EL (cell line): ENCODE results near the gene APBA1.

Source experiments
- DNase-seq: peaks from one replicate; pipeline ENCODE4 v3.0.0-alpha.2; 2016

Gene APBA1

DNA sequence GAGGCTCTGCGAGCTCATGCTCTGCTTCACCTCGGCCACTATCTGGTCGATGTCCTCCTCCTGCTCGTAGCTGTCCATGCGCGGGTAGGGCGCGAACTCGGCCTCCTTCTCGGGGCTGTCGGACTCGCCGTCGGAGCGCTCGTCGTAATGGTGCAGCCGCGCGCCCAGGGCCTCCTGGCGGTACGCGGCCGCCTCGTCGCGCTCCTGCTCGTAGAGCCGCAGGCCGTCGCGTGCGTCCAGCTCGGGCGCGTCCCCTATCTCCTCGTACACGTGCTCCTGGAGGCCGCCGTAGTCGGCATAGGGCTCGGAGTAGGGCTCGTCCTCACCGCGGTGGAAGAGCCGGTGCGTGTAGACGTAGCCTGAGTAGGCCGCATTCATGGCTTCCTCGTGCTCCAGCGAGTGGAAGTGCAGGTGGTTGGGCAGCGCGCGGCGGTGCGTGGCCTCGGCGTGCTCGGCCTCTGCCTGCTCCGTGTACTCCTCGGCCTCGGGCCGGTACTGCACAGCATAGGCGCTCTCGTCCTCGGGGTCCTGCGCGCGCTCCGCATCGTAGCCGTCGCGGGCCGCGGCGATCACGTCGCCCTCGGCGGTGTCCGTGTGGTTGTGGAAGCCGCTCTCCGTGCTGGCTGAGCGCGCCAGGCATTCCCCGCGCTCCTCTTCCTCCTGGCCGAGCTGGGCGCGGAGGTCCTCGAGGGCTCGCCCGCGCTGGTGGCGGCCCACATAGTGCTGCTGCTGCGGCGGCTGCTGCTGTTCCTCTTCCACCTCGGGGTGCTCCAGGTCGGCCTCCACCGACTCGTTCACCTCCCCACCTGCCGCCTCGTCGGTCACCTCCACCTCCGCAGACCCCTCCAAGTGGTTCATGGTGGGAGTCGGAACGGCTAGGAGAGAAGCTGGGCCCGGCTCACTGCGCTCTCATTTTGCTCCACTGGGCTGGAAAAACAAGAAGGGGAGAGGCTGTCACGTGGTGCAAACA lies 155.5 kb downstream of the APBA1 start:
- DNase-seq = no peak

DNA sequence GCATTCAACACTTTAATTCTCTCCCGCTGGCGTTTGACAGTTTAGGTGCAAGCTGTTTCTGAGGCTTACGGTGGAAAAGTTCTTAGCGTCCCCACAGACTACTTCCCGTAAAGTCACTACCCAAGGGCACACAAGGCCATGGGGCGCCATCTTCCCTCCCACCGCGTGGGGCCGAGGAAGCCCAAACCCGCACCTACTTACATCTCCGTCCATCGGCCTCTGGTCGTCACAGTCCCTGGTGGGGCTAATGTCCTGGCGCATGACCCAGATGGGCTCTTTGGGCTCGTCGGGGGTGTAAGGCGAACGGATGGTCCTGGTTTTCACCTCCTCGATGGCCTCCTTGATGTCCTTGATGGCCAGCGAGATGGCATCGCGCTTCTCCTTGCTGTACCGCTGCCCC lies 156.4 kb downstream of the APBA1 start:
- no peak for DNase-seq

DNA sequence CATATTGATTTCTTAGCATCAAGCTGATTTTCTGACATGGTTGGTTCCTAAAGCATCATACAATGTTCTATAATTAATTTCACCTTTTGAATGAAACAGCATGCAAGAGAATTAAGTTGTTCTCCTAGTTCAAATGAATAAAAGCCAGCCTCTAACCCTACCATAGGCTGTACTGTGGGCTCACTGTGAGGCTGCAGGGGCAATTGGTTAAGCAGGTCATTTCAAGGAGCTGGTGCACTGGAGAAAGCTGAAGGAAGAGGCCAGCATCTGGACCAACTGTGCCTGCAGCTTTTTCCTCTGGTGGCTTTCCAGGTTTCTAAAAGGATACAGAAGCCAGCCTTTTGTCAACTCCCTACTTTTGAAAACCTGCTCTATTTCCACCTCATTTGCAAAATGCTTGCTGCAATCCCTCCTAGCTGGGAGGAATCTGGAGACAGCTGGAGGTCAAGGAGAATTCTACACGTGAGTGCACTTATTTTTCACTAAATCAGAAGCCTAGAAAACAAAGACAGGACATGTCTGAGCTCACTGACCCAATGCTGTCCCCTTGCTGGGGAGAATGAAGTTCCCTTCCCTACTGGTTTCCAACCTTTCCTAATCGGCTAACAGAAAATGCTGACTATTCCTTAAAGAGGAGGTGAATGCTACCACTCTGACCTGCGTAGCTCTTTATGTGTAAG lies 158.9 kb downstream of the APBA1 start:
- DNase-seq = no peak

DNA sequence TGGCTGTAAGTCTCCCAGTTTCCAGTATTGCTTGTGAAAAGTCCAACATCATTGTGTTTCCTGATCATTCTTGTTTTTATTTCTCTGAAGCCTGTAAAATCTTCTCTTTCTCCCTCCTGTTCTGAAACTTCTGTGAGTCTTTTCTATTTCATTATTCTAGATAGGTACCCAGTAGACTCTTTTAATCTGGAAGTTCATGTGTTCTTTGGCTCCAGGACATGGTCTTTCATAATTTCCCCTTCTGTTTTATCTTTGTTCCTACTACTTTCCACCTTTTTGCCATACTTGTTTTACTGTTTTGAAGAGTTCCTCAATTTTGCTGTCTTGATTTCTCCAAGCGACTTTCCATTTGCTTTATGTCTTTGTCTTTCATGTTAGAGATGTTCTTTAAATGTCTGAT lies 168.1 kb downstream of the APBA1 start:
- no peak for DNase-seq

DNA sequence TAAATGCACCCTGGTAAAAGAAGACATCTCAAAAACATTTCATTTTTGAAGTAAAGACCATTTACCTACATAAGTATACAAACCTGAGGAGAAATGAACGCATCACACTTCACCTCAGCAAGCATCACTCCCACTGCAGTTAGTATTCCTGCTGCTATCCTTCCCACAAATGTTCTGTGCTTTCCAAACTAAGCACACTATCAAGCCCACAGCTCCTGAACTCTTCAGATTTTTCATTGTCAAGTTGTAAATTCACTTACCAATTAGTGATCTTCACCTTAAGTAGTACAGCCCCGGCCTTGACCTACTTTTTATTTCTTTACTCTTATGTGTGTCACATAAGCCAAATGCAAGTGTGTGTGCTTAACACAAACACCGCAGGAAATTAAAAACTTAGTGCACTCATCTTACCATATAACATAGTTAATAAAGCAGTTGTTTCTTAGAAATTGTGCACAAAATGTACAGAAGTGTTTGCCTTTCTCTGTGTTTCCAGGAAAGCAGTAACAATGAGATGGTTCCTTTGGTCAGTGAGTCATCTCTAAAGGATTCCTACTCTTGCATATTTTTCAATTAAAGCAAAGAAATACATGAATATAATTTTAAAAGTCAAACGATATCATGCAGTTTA lies 169.4 kb downstream of the APBA1 start:
- peak; percentile 13 for DNase-seq

DNA sequence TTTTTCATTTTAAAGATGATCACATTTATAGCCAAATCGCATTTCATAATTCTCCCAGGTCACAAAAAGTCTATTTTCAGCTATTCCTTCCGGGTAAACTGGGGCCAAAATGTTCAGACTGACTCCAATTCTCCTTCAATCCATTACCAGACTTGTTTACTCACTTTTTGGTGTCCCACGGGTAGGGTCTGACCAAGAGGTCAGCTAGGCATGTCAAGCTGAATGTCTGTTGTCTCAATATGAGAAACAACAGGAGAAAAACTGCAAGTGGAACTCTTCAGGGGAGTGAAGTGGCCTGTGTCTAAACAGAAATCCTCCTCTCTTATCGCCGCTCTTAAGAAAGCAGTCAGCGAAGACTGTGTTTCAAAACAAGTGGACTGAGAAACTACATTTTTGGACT lies 171.3 kb downstream of the APBA1 start:
- no peak for DNase-seq

DNA sequence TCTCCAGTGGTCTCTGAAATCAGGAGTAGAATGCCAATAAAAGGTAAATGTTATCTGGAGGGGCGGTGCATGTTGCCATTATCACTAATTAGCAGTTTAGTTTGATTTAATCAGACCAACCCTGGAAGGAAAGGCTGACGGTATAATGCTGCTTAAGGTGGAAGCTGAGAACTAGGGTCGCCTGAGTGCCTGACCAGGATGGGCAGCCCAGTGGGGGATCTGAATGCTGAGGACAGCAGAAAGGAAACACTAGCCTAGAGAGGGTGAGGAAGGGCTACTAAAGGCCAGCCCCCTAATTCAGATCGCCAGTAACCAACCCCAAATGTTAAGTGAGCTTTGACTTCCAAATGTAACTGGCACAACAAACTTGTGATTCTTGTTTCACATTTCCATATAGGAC lies 172.2 kb downstream of the APBA1 start:
- no peak for DNase-seq

DNA sequence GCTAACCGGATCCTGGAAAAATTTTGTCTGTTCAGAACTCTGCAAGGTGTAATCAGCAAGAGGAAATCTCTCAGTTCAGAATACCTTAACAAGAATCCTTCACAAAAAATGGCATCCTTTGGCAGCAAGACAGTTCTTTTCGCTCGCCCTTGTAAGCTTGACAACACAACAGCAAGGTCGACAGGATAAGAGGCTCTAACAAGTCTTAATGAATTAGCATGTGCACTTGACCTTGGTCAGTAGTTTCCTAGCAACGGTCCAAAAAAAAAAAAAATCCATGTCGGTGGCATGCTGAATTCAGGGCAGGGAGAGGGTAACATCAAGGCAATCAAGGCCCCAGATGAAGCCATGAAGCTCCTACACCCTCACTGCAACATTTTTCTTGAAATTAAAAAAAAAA lies 172.8 kb downstream of the APBA1 start:
- no peak for DNase-seq

DNA sequence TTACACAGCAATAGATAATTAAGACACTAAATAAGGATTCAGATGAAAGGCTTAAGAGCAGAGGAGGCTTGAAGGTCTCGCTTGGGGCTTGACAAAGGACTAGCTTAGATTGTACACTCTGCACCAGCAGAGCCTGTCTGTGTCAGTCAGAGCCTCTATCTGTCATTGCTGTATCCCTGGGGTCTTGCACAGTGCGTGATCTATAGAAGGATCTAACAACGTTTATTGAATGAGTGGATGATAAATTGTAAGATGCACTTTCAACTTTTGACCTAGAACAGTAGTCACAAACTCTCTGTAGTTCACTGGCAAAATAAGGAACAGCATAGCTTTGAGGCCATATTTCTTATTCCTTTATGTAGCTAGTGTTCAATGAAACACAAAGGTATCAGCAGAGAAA lies 173.7 kb downstream of the APBA1 start:
- DNase-seq = no peak

DNA sequence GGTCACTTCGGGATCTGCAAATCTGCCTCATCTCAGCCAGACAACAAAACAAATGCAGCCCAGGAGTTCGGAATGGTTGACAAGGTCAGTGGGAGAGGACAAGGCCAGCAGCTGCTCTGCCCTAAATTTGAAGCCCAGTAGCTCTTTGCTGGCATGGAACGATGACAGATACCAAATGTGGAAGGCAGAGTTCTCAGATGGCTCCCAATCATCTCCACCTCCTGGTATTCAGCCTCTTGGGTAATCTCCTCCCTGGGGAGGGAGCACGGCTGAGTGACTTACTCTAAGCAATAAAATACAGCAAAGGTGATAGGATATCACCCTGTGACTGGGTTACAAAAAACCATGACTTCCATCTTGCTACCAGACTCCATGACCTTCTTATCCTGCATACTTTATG lies 174.4 kb downstream of the APBA1 start:
- DNase-seq = no peak

DNA sequence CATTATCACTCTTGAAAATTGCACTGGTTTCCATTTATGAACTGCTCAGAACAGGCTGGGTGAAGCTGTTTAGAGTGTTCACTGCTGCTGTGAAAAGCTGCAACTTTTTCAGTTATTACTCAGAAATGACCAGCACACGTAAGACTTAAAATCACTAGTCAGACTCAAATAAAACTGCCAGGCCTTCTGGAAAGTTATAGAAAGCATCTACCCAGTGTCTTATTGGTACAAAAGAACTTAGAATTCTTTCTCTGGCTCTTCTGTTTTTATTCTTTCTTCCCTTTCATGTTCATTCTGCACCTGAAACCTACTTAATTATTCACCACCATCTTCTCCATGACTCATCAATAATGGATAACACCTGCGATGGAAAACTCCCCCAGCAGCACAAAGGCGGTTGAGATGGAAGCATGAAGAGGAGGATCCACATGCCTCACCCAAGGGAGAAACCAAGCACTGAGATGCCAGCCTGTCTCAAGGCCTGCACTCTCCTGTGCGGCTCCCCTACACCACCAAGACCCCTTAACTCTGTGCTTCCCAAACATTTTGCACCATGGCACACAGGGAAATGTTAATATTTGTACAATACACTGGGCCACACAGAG lies 175.2 kb downstream of the APBA1 start:
- DNase-seq = no peak

DNA sequence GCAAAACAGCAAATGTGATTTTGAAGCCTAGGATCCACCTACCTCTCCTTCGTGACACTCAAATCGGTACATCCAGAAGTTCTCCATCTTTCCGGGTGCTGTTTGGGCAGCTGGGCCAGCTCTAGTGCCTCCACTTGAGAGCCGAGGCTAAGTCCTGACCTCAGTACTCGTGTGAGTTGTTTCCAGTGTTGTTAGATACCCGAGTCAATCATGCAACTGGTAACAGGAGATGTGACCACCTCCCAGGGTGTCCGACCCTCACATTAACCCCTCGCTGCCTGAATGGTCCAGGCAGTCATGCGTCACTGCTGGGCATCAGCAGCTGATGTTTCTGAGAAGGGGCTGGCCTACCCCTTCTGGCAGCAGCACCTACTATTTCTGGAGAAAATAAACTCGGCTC lies 176.9 kb downstream of the APBA1 start:
- DNase-seq = no peak

DNA sequence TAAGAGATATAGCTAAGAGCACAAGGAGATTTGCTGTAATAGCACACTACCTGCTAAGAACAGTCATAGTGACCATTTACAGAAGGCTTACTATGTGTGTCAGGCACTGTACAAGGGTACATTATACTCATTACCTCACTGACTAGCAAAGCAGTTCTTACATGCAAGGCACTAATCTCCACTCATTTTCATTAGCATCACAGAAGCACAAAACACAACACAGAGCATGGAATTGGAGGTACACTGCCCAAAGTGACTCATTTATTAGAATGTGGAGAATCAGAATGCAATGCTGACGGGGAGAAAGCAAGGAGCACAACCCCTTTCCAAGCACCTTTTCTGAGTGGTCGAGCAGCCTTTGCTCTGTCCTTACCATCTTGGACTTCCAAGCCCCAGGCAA lies 177.4 kb downstream of the APBA1 start:
- no peak for DNase-seq

DNA sequence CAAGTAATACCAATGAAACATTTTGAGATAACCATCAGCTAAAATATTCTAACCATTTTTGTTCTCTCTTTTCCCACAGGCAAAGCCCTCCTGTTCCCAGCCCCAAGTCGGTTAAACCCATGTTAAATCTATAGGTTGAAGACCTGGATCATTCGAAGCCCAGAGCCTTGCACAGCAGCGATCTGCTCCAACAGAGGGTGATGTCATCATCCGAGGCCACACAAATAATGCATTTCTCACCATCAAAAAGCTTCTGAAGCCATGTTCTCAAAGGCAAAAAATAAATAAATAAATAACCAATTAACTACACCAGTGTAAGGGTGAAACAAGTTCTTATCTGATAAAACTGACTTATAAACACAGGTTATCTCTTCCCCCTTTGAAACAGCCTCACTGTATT lies 178.0 kb downstream of the APBA1 start:
- no peak for DNase-seq

DNA sequence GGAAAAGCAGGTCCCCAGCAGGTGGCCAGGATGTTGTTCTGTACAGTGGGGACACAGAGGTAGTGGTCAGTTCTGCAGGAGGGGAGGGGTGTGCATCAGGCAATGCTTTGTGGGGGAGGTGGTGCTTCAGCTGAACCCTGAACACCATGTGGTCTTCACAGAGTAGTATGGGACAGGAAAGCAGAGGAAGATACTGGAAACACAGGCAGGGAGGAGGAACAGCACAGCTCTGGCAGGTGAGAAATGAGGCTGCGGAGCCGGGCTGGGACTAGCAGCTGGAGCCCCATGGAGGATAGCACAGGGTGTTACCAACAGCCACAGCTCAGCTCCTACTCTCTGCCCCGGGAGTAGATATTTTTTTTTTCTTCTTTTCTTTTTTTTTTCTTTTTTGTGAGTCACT lies 185.7 kb downstream of the APBA1 start:
- no peak for DNase-seq

DNA sequence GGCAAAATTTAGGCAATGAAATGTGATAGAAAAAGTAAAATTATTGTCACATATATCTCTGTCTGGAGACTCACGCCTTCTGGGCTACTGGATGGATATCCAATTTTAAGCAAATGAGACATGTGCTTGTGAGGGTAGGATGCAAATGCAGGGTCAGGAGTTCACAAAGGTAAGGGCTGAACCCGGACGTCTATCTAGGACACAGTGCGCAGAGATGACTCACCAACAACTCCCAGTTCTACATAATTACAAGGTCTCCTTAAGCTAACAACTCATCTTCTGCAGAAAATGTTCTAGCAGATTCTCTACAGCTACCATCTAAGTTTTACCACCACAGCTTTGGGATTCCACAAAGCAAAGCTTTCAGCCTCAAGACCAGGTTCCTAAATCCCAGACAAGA lies 186.7 kb downstream of the APBA1 start:
- DNase-seq = no peak

DNA sequence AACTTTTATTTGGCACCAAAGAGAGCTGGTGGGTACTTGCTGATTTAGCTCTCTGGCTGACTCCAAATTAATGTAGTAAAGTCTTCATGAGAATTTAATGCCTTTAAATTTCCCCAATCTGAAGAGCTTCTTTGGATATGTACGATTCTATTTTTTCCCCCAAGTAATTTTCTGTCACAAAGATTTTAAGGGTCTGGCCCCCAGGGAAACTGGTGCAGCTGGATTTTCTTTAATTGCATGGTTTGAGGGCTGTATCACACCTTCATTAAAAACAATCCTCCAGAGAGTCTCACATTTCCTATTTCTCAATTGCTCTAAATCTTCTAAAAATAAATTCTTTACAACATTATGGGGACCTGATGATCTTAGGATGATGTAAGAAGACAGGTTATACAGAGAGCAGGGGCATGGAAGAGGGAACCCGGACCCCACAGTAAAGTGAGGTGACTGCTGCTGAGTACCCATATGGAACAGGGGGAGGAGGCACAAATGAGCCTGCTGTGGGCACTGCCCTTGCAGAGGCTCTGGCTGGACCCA lies 188.2 kb downstream of the APBA1 start:
- DNase-seq = no peak

DNA sequence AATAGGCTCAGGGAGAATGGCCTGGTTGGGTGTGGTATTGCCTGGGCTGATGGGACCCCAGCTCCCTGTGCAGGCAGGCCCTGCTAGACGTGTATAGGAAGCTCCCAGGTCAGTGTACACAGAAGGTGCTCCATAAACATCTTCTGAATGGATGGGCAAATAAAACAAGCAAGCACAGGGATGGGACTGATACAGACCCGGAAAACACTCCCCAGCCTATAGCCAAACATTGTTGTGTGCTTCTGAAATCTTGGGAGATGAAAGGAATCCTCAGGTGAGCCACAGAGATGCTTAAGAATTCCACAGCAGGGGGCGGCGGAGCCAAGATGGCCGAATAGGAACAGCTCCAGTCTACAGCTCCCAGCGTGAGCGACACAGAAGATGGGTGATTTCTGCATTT lies 195.4 kb downstream of the APBA1 start:
- DNase-seq = no peak

DNA sequence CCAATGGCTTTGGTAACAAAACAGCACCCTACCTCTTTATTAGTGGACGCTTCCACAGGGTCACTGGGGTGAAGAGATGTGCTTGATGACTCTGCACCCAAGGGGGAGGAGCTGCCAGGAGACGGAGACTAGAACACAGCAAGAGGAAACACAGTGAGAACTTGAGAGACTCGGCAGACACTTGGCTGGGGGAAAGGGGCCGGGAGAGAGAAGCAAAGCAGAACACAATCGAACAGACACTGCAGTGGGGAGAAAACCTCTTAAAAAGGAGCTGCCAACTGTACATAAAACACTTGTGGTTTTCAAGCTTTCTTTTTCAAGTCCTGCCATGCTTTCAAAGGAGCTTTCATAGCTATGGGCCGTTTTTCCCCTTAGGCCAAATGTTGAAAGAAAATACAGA lies 196.2 kb downstream of the APBA1 start:
- no peak for DNase-seq

DNA sequence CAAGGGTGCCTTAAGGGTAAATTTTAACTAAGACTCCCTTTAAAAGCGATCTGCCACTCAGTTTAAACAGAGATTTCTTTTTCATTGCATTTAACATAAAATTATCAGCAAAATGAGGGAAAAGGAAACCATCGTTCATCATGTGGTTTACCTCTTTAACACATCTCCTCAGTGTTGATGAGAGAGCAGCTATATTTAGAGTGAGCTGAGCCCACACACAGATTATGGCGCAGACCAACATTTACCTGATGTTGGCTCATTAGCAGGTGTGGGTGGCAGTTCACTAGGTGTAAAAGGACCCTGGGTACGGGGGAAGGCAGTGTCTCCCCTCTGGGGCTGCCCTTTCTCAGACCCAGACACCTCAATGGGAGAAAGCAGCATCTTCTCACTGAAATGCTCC lies 197.3 kb downstream of the APBA1 start:
- DNase-seq = no peak

DNA sequence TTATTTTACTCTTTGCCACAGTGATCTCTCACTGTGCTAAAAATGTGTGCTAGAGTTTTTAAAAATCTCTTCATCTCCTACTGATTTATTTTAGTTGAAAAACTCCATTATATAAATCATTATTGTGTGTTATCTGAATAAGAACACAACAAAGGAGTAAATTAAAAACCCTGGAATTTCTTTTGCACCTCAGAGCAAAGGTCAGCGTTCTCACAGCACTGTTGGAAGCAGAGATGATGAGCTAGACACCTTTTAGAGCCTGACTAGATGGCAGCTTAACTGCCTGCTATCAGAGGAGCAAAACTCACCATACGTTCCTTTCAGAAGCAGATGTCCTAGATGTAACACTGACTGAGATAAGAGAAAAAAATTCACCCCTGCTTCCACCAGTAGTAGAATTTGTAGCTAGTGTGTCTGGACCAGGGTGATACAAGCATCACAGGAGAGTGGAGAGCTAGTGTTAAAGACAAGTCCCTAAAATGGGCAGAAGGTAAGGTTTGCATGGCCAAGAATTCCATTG lies 200.0 kb downstream of the APBA1 start:
- DNase-seq = no peak

DNA sequence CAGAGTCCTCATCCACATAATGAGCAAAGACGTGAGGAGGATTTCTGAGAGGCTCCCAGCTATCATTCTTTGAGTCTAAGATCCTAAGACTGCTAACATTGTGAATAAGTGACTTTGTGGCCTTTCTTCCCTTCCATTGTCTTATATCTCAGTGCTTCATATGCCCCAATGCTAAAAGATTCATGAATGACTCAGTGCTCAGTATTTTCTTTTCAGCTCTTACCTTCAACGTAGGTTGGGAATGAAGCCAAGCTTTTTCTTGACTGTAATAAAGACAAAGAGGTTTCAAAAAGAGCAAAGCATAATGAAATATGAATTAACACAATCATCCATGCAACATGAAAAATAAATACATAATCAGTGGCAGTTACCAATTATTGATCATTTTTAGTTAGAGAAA lies 200.7 kb downstream of the APBA1 start:
- DNase-seq = no peak
